Activated gamma-delta T cell (primary cell): ENCODE measurements around the gene CYP39A1.

Experiments
- DNase-seq: peaks from one replicate; lab custom pipeline; 2025; lab: John Stamatoyannopoulos, UW

Gene CYP39A1

GRCh38 chr6:46590765-46591164, 61.9 kb downstream of the CYP39A1 start:
- no peak for DNase-seq

GRCh38 chr6:46586906-46587305, 65.7 kb downstream of the CYP39A1 start:
- DNase-seq: no peak

- no peak for DNase-seq
These were observed 68.0 kb downstream of the CYP39A1 start for GRCh38 chr6:46584586-46584985.

- DNase-seq: no peak
These were observed 68.9 kb downstream of the CYP39A1 start for GRCh38 chr6:46583721-46584120.

- DNase-seq: no peak
These were observed 69.5 kb downstream of the CYP39A1 start for GRCh38 chr6:46583081-46583480.

GRCh38 chr6:46581459-46582177, 71.0 kb downstream of the CYP39A1 start:
- no peak for DNase-seq

GRCh38 chr6:46575530-46575929, 77.1 kb downstream of the CYP39A1 start:
- no peak for DNase-seq

- DNase-seq: no peak
These were observed 79.5 kb downstream of the CYP39A1 start for GRCh38 chr6:46573140-46573539.

- DNase-seq: no peak
These were observed 87.1 kb downstream of the CYP39A1 start for GRCh38 chr6:46565531-46565930.

GRCh38 chr6:46563924-46564323, 88.7 kb downstream of the CYP39A1 start:
- no peak for DNase-seq

- DNase-seq: no peak
These were observed 96.6 kb downstream of the CYP39A1 start for GRCh38 chr6:46556053-46556452.

- no peak for DNase-seq
These were observed 97.5 kb downstream of the CYP39A1 start for GRCh38 chr6:46555129-46555528.

GRCh38 chr6:46549155-46549554, 103.5 kb downstream of the CYP39A1 start:
- DNase-seq: no peak

- DNase-seq: no peak
These were observed 111.1 kb downstream of the CYP39A1 start for GRCh38 chr6:46541556-46541955.

GRCh38 chr6:46539866-46540265, 112.8 kb downstream of the CYP39A1 start:
- no peak for DNase-seq

- DNase-seq: no peak
These were observed 113.7 kb downstream of the CYP39A1 start for GRCh38 chr6:46538800-46539480.

- no peak for DNase-seq
These were observed 121.7 kb downstream of the CYP39A1 start for GRCh38 chr6:46530896-46531295.

- no peak for DNase-seq
These were observed 123.5 kb downstream of the CYP39A1 start for GRCh38 chr6:46528961-46529750.

GRCh38 chr6:46526607-46527006, 126.0 kb downstream of the CYP39A1 start:
- DNase-seq: no peak

- DNase-seq: no peak
These were observed 127.0 kb downstream of the CYP39A1 start for GRCh38 chr6:46525583-46525982.

GRCh38 chr6:46521464-46521971, 131.1 kb downstream of the CYP39A1 start:
- DNase-seq: no peak

- no peak for DNase-seq
These were observed 135.4 kb downstream of the CYP39A1 start for GRCh38 chr6:46517202-46517601.

- DNase-seq: no peak
These were observed 139.1 kb downstream of the CYP39A1 start for GRCh38 chr6:46513533-46513932.
